HG03045 (cell line): Measurements from ENCODE around the gene RPL35A.
"Not testable (repeated sequence)": the region's sequence is repeated elsewhere in the genome, so short reads cannot be mapped to it uniquely, and the experiment has no call there.

Source experiments
- ATAC-seq: cut with Tn5 transposase; IDR thresholded peaks from one replicate; pipeline ENCODE4 v1.9.1; 2021; ENCODE audit warnings: mild to moderate bottlenecking, moderate library complexity; ENCODE audit not compliant: unreplicated experiment

RPL35A gene

DNA sequence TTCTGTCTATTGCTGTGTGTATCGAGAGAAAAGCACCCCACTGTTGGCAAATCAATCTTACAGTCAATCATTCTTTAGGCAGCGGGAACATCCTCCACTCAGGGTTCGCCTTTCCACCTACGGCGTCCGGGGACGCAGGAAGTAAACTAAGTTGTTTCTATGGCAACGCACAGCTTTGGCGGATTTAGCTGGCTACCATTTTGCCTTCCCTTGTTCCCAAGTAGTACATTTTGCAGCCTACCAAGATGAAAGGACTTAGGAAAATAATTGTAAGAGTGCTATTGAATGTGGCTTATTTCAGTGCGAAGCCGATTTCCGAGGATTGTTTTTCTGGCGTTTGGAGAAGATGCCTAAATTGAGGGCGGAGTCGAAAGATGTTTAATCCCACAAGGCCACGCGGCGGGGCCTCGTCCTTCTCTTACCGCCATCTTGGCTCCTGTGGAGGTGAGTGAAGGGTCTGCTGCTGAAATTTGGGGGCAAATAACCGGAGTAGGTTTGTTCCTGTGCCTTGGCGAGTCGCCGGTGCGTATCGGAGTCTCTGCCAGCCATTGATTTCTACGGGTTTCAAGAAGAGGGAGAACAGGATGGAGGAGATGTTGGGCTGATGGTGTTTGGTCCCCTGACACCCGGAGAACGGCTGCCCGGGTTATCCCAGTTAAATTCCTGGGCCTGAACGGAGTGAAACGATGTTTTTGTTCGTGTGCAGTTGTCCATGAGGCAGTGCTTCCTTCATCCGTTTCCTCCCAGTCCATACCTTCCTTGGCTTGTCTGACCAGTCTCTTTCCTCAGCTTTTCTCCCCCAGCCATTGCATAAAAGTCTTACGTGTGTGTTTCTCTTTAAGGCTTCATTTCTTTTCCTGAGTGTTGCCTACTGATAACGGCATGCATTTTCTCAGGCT lies at the start of gene RPL35A:
RPL35A (plus strand) TSS at position 413 of the 899 bp plus-strand sequence. CDS start 778 bp downstream, outside the sequence.
- ATAC-seq = peak; percentile 89

GRCh38 chr3:197901626-197902025 lies 48.4 kb upstream of the RPL35A start:
- no peak for ATAC-seq

DNA sequence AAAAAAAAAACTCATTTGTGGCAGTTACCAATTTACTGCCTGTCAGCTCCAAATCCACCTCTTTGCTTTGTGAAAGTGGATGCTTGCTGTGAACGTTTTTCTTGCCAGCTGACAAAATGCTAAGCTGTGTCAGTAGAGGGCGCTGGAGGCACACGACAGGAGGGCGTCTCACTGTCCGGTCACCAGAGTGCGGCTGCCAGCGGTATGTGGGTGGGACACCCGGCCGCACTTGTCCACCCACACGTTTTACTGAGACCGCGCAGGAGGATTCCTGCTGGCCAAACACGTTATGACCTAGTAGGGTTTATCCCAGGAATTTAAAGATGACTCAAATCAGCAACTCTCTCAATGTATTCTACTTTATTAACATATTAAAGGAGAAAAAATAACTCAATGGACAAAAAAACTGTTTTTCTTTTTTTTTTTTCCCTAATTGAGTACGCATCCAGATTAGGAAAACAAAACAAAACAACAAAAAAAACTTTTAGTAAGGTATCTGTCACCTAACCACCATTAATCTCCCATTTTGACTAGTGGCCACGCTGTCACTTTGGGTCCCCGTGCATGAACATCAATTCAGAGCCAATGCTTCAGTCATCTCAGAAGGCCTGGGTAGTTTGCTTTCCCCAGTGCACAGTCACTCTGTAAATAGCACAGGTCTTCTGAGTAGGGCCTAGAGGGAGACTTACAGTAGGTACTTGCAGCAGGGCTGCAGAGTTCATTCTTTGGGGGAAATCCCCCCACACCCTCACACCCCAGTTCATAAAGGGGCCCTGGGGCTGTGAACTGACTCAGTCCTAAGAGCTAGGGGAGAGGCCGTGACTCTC lies 43.8 kb upstream of the RPL35A start:
- ATAC-seq = peak; percentile 89

GRCh38 chr3:197906850-197907187 lies 43.2 kb upstream of the RPL35A start:
- ATAC-seq = no peak

DNA sequence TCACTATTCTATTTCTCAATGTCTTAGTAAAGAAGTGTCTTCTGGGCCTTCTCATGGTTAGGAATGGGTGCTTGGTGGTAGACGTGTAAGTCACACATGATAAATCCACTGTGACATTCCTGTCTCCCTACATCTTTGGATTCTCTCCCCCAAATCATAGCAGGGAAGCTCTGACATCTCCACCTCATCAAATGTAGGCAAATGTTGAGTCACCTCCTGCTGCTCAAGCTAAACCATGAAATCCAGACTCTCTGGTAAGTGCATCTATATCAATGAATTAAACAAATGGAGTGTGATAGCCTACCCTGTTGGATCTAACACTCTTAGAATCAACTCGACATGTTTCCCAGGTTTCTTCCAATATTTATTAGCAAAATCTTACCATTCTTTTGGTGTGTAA lies 42.8 kb upstream of the RPL35A start:
- no peak for ATAC-seq

DNA sequence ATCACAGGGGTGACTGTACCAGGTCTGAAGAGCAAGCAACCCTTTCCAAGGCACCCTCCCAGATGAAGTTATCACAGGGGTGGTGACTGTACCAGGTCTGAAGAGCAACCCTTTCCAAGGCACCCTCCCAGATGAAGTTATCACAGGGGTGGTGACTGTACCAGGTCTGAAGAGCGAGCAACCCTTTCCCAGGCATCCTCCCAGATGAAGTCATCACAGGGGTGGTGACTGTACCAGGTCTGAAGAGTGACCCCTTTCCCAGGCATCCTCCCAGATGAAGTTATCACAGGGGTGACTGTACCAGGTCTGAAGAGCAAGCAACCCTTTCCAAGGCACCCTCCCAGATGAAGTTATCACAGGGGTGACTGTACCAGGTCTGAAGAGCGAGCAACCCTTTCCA lies 41.4 kb upstream of the RPL35A start:
- not testable (repeated sequence) for ATAC-seq

- ATAC-seq = no peak
Measured at GRCh38 chr3:197908957-197909701, 40.9 kb upstream of the RPL35A start.

GRCh38 chr3:197912741-197913476 lies 37.1 kb upstream of the RPL35A start:
- ATAC-seq = no peak

DNA sequence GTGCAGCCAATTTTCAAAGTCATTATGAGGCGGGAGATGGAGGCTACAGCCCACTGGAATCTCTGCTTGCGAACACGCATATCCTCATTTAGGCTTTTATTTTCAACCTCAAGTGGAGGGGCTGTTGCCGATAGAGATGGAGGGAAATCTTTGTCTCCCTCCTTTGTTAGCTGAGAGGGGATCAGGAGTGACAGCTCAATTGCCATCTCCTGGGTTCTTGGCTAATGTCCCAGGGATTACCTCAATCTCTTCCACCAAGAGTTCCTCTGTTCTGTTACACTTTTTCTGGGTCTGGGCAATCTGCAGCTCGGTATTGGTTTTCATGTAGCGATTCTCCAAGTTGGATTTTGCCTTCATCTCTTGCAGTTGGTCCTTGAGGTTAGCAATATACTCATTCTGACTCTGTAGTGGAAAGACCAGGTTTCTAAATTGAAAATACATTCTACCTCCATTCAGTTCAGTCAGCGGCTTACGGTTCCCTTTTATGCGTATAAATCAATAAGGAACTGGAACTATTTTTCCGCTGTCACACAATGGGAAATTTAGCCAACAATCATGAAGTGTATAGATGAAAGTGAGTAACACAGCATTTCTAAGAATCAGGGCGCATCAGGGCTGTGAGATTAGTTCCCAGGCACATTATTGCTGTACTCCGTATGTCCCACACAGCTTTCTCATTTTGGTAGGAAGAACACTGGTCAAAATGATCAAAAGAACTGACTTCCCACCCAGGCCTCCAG lies 36.2 kb upstream of the RPL35A start:
- no peak for ATAC-seq

DNA sequence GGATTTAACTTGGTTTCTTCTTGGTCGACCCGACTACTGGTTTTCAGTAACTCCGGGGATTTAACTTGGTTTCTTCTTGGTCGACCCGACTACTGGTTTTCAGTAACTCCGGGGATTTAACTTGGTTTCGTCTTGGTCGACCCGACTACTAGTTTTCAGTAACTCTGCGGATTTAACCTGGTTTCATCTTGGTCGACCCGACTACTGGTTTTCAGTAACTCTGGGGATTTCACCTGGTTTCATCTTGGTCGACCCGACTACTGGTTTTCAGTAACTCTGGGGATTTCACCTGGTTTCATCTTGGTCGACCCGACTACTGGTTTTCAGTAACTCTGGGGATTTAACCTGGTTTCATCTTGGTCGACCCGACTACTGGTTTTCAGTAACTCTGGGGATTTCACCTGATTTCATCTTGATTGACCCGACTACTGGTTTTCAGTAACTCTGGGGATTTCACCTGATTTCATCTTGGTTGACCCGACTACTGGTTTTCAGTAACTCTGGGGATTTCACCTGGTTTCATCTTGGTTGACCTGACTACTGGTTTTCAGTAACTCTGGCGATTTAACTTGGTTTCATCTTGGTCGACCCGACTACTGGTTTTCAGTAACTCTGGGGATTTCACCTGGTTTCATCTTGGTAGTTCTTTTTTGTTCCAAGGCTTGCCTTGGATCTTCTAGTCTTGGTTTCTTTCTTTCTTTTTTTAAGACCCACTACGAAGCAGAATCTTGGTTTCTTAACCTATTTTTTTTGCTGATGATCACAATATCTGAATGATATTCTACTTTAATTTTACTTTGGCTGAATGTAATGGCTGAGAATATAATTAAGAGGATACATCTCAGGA lies 28.3 kb upstream of the RPL35A start:
- ATAC-seq = not testable (repeated sequence)

GRCh38 chr3:197926418-197926817 lies 23.6 kb upstream of the RPL35A start:
- no peak for ATAC-seq

DNA sequence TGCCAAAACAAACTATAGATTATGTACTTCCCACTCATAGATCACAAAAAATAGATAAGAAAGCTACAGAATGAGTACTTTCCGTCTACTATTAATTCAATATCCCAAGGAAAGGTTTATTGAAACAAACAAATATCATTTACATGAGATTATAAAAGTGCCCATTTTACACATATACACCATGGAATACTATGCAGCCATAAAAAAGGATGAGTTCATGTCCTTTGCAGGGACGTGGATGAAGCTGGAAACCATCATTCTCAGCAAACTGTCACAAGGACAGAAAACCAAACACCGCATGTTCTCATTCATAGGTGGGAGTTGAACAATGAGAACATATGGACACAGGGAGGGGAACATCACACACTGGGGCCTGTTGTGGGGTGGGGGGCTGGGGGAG lies 22.4 kb upstream of the RPL35A start:
- not testable (repeated sequence) for ATAC-seq

DNA sequence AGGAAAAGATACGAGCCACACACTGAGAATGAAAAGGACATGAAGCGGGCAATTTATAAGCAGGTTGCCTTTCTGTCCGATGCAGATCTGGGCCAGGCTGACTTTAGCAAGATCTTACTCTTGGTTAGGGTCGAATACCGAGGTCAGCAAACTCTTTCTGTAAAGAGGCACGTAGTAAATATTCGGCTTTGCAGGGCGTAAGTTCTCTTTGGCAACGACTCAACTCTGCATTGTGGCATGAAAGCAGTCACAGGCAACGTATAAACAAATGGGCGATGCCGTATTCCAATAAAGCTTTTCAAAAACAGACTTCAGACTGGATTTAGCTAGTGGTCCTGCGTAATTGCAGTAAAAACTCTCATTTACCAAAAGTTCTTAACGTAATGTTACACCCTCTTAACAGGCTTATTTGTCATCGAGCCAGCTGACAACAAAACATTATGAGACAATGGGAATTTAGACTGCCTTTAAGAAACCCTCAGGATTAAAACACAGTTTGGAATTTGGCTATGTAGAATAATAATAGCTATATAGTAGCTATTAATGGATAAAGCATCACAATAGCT lies 13.1 kb upstream of the RPL35A start:
- ATAC-seq = no peak

DNA sequence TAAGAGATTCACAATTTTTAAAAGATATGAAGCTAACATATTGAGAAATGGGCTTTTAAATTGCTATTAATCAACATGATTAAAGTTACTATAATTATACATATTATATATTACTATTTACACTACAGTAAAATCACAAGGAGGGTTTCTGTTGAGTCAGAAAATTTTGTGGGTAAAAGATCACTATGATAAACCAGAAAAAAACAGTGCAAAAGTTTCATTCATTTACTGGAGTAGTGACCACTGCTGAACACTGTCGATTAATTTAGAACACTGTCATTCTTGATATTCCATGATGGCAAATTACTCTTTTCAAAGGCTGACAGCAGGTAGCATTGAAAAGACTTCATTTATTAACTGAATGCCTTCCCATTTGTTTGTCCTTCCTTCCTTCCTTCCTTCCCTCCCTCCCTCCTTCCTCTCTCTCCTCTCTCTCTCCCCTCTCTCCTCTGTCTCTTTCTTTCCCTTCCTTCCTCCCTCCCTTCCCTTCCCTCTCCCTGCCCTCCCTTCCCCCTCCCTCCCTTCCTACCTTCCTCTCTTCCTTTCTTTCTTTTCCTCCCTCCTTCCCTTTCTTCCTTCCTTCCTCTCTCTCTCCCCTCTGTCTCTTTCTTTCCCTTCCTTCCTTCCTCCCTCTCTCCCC lies 9.1 kb upstream of the RPL35A start:
- no peak for ATAC-seq

GRCh38 chr3:197942956-197943556 lies 6.9 kb upstream of the RPL35A start:
- ATAC-seq = no peak

GRCh38 chr3:197949191-197949777 lies 706 bp upstream of the RPL35A start:
- no peak for ATAC-seq

- ATAC-seq = no peak
Measured at GRCh38 chr3:197950677-197951061, 679 bp downstream of the RPL35A start.
